NCI-H1417 (cell line): ENCODE data around the gene ZSCAN10.
"Not testable (repeated sequence)": the region's sequence is repeated elsewhere in the genome, so short reads cannot be mapped to it uniquely, and the experiment has no call there.

ENCODE experiments used
- DNase-seq, 3 experiments: peaks; one replicate each; lab custom pipeline; 2025; lab: John Stamatoyannopoulos, UW

Gene ZSCAN10

DNA sequence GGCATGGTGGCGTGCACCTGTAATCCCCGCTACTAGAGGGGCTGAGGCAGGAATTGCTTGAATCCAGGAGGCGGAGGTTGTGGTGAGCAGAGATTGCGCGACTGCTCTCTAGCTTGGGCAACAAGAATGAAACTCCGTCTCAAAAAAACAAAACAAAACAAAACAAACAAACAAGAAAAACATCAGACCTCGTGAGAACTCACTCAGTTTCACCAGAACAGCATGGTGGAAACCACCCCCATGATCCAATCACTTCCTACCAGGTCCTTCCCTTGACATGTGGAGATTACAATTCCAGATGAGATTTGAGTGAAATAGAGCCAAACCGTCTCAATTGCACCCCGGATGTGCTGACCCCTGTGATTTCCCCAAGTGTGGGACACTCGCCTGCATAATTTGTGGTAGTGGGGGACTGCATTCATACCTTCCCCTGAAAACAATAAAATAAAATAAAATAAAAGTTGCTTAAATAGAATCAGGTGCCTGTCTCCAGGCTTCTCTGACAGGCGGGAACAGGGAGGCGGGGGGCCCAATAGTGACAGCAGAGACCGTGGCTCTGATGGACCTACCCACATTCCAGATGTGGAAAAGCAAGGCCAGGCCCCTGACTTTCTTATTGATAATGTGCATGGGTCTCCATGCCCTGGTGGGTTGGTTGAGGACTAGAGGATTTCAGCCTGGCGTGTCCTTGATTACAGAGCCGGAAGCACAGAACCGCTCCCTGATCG is 13.1 kb downstream of the ZSCAN10 start:
- no peak for DNase-seq

DNA sequence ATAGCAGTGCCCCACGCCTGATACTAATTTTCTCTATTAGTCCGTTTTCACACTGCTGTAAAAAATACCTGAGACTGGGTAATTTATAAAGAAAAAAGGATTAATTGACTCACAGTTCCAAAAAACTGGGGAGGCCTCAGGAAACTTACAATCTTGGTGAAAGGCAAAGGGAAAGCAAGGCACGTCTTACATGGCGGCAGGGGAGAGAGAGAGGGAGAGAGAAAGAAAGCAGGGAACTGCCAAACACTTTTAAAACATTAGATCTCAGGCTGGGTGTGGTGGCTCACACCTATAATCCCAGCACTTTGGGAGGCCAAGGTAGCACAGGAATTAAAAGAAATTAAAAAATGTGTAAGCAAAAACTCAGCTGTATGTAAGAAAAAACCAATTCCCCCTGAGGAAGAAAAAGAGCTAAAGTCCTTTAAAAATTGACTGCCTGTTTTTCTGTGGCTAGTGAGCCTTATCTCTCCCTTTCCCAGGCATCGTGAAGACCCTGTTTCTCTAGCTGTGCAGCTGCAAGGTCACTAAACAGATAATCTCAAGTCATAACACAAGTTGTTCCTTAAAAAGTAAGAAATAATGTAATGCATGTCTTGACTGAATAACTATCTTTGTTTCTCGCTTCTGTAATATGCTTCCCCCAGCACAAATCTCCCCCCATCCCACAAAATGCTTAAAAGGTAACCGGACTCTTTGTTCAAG is 14.0 kb downstream of the ZSCAN10 start:
- no peak for DNase-seq

DNA sequence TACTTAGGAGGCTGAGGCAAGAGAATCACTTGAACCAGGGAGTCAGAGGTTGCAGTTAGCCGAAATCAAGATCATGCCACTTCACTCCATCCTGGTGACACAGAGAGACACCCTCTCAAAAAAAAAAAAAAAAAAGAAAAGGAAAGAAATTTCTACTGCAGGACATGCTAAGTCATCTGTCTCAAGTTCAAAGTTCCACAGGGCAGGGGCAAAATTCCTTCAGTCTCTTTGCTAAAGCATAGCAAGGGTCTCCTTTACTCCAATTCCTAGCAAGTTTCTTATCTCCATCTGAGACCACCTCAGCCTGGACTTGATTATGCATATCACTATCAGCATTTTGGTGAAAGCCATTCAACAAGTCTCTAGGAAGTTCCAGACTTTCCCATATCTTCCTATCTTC is 14.6 kb downstream of the ZSCAN10 start:
- no peak for DNase-seq

- not testable (repeated sequence) for DNase-seq
Measured at GRCh38 chr16:3083408-3083807, 15.7 kb downstream of the ZSCAN10 start.

- not testable (repeated sequence) for DNase-seq
Measured at GRCh38 chr16:3081957-3082356, 17.1 kb downstream of the ZSCAN10 start.

DNA sequence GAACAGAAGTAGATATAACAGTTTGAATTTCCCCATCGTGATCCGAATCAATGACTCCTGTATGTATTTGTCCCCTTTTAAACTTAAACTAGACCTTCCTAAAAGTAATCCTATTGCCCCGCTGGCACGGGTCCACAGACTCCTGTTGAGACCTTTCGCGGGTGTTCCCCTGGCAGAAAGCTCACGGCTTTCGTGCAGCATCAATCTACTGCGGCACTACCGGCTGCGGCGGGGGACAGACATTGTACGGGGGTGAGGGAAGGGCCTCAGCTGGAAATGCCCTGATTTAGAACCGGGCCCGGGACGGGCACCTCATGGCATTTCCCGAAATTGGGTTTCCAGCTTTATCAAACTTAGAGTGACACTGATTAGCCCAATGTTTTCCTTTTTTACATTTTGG is 19.1 kb downstream of the ZSCAN10 start:
- DNase-seq = no peak

DNA sequence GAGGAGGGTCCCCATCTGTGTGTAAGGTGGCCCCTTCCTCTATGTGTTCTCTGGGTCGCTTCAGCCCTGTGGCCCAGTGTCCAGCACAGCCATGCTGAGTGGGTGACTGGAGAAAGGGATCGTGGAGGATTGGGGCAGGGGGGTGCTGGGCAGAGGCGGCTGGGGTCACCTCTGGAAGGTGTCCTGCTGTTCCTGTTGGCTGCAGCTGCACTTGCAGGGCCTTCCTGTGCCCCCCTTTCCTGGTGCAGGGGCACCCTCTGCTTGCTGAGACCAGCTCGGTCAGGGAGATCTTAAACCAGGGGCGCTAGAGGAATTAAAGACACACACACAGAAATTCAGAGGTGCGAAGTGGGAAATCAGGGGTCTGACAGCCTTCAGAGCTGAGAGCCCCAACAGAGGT is 22.5 kb downstream of the ZSCAN10 start:
- no peak for DNase-seq

- DNase-seq = not testable (repeated sequence)
Measured at GRCh38 chr16:3075946-3076345, 23.1 kb downstream of the ZSCAN10 start.

DNA sequence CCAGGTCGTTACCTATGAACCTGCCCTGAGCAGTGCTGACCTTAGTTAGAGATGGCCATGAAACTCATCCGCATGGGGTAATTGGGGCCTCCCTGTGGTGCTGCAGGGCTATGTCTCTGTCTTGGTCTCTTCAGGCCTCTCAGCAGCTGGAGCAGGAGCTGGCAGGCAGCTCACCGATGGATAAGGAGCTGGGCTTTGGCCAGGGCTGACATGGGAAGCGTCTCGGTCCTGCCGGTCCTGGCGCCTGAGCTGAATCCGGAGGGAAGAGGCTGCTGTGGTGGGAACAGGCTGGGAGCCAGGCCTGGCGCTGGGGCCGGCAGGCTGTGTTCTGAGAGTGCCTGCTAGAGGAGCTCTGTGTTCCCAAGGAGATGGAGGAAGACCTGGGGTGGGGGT is 23.6 kb downstream of the ZSCAN10 start:
- DNase-seq = no peak

GRCh38 chr16:3074860-3075522 is 24.1 kb downstream of the ZSCAN10 start:
- no peak for DNase-seq

GRCh38 chr16:3073448-3073847 is 25.6 kb downstream of the ZSCAN10 start:
- DNase-seq = no peak

- DNase-seq = not testable (repeated sequence)
Measured at GRCh38 chr16:3072576-3073263, 26.4 kb downstream of the ZSCAN10 start.

GRCh38 chr16:3072148-3072547 is 26.9 kb downstream of the ZSCAN10 start:
- DNase-seq = not testable (repeated sequence)

DNA sequence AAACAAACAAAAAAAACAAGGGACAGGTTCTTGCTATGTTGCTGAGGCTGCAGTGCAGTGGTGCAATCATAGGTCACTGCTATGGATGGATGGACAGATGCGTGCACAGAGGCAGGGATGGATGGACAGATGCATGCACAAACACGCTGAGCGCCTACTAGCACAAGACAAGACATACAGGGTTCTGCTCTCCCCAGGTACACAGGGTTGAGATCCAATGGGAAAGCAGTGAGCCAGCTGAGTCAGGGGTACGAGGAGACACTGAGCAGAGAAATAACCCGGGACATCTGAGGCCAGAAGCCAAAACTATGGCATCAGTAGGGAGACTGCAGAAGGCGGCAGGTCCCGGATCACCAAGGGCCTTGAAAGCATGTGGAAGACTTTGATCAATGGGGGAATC is 27.4 kb downstream of the ZSCAN10 start:
- no peak for DNase-seq

- DNase-seq = no peak
Measured at GRCh38 chr16:3070608-3071111, 28.4 kb downstream of the ZSCAN10 start.

DNA sequence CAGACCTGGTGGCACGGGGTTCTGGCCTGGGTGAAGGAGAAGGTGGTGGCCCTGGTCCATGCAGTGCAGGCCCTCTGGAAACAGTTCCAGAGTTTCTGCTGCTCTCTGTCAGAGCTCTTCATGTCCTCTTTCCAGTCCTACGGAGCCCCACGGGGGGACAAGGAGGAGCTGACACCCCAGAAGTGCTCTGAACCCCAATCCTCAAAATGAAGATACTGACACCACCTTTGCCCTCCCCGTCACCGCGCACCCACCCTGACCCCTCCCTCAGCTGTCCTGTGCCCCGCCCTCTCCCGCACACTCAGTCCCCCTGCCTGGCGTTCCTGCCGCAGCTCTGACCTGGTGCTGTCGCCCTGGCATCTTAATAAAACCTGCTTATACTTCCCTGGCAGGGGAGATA is 29.9 kb downstream of the ZSCAN10 start:
- DNase-seq = not testable (repeated sequence)

- DNase-seq = no peak
Measured at GRCh38 chr16:3068487-3068886, 30.6 kb downstream of the ZSCAN10 start.

GRCh38 chr16:3066440-3066748 is 32.7 kb downstream of the ZSCAN10 start:
- no peak for DNase-seq

DNA sequence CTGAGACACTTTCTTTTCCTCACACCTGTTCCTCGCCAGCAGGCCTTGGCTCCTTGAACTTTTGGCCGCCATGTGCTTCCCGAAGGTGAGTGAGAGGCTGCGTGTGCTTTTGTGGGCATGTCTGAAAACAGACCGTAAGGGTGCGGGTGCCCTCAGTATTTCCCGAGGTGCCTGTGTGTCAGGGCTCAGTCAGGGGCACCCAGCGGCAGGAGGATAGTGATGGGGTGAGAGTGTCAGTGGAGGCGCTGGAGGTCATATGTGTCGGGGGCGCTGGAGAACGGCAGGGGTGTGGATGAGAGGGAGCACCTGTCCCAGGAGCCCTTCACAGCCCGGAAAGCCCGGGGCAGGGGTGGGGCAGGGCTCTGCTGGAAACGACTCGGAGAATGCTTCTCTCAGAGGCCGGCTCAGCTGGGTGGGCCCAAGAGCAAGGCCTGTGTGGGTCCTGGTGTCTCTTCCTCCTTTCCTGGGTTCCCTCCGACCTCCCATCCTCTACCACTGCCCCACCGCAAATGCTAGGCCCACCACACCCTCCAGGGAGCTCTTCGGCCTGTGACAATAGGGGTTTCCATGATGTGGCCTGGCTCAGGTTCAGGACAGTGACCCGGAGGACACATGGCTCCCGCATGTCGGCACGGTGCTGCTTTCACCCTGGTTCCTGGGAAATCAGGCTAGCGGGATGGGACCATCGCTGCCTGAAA is 33.2 kb downstream of the ZSCAN10 start:
- DNase-seq = no peak

- no peak for DNase-seq
Measured at GRCh38 chr16:3065069-3065741, 33.9 kb downstream of the ZSCAN10 start, which contains the start of gene IL32. Gene IL32, plus strand, starts transcription at chr16:3065640. Its CDS starts 172 bp downstream, at chr16:3065812.
